Fibroblast of lung (primary cell): ENCODE data around the gene TGFBR3. TPM values are rescaled to one million over a fixed set of nuclear protein-coding genes. Genes with fewer than 3 reads are reported as not detected.

Experiments
- DNase-seq, 2 donors: peaks; one replicate each; pipeline versions ENCODE4 v3.0.0 to v3.0.0-alpha.2; 2010; ENCODE audit warnings: low read depth in 2 of 2
- H2AFZ ChIP-seq: 2 replicates; pipeline ENCODE4 v1.5.1; 2012; ENCODE audit warnings: low read length, control low read depth, inconsistent platforms
- H3K27ac ChIP-seq: 2 replicates; pipeline ENCODE4 v1.5.1; 2011; ENCODE audit warnings: low read length, control low read depth; ENCODE audit not compliant: insufficient read depth
- H3K27me3 ChIP-seq: 2 replicates; pipeline ENCODE4 v1.5.1; 2011; ENCODE audit warnings: mild to moderate bottlenecking, low read length; ENCODE audit not compliant: control insufficient read depth, insufficient read depth
- H3K36me3 ChIP-seq: 2 replicates; pipeline ENCODE4 v1.5.1; 2011; ENCODE audit warnings: low read length; ENCODE audit not compliant: control insufficient read depth, insufficient read depth
- H3K4me1 ChIP-seq: 2 replicates; pipeline ENCODE4 v1.5.1; 2011; ENCODE audit warnings: low read length; ENCODE audit not compliant: control insufficient read depth, insufficient read depth; ENCODE audit errors: extremely low read depth
- H3K4me2 ChIP-seq: 2 replicates; pipeline ENCODE4 v1.5.1; 2011; ENCODE audit warnings: low read length, control low read depth; ENCODE audit not compliant: insufficient read depth; ENCODE audit errors: extremely low read depth
- H3K4me3 ChIP-seq, 4 experiments: fragments of 200-600 bp in 1 of 4; sonication (generic) in 1 of 4; replicated peaks in 1 of 4; 2 replicates each; pipeline ENCODE4 v1.5.1; 2011 to 2016; ENCODE audit warnings: low read length in 4 of 4, low read depth in 3 of 4, mild to moderate bottlenecking in 3 of 4, control low read depth in 2 of 4, inconsistent platforms in 1 of 4, mixed read lengths in 1 of 4; ENCODE audit not compliant: insufficient read depth in 1 of 4; ENCODE audit errors: control extremely low read depth in 1 of 4
- H3K79me2 ChIP-seq: 2 replicates; pipeline ENCODE4 v1.5.1; 2012; ENCODE audit warnings: mild to moderate bottlenecking, low read length, inconsistent platforms; ENCODE audit not compliant: control insufficient read depth, insufficient read depth
- H3K9ac ChIP-seq: 2 replicates; pipeline ENCODE4 v1.5.1; 2011; ENCODE audit warnings: mild to moderate bottlenecking, low read length, control low read depth; ENCODE audit not compliant: insufficient read depth
- H3K9me3 ChIP-seq: 2 replicates; pipeline ENCODE4 v1.5.1; 2012; ENCODE audit warnings: low read depth, low read length; ENCODE audit not compliant: control insufficient read depth, insufficient read depth
- H4K20me1 ChIP-seq: 2 replicates; pipeline ENCODE4 v1.5.1; 2011; ENCODE audit warnings: low read length; ENCODE audit not compliant: control insufficient read depth, insufficient read depth; ENCODE audit errors: extremely low read depth
- CTCF ChIP-seq, 2 donors: IDR thresholded peaks in 1 of 2; conservative IDR thresholded peaks in 1 of 2; 1 replicate in 1 of 2; 2 replicates in 1 of 2; pipeline ENCODE4 v1.5.1; 2011 to 2012; ENCODE audit warnings: low read length in 2 of 2, control low read depth in 1 of 2, inconsistent platforms in 1 of 2, low read depth in 1 of 2, mild to moderate bottlenecking in 1 of 2
- EZH2 ChIP-seq: IDR thresholded peaks from 2 replicates; pipeline ENCODE4 v1.5.1; 2012; ENCODE audit warnings: low read length, control low read depth, mild to moderate bottlenecking; ENCODE audit errors: missing control alignments
- polyA plus RNA-seq, 2 donors: library from polyadenylated mRNA; depleted of rRNA in 1 of 2; stranded (reverse) in 1 of 2; unstranded in 1 of 2; fragments of >200 nt; gene quantifications; 2 replicates each; pipeline ENCODE4 v1.2.1, GENCODE V29; 2011 to 2012; ENCODE audit warnings: missing spikeins in 1 of 2
- total RNA-seq: library from RNA; depleted of rRNA; stranded (reverse); fragments of >200 nt; gene quantifications from 2 replicates; pipeline ENCODE4 v1.2.1, GENCODE V29; 2014

Gene TGFBR3
- total and polyA plus RNA-seq, 2 donors (not counting 1 experiment from before 2014, with no cell fraction given) = 68.3 to 98.1 TPM

- H3K27ac ChIP-seq = no peak overlapping the region
- peaks cover 5% of the 10 kb centered on the region for H3K4me1 ChIP-seq
- peaks cover 3% of the 10 kb centered on the region for H3K79me2 ChIP-seq
- no peak overlapping the region for H3K9ac ChIP-seq
- no peaks in the 10 kb centered on the region for H4K20me1 ChIP-seq
- no peak overlapping the region for H3K4me3 ChIP-seq
- no peak overlapping the region for H2AFZ ChIP-seq
- no peaks in the 10 kb centered on the region for H3K36me3 ChIP-seq
- no peaks in the 10 kb centered on the region for H3K27me3 ChIP-seq
- no peak overlapping the region for H3K4me2 ChIP-seq
- TF ChIP-seq CTCF (conservative IDR thresholded peaks at IDR 0.05 in 1 of 2, IDR thresholded peaks at IDR 0.05 in 1 of 2; ENCODE audit: low read depth in 1 of 2, low read length in 2 of 2) = no peak
- no peak for TF ChIP-seq EZH2
- no peaks in the 10 kb centered on the region for H3K9me3 ChIP-seq
- DNase-seq = no peak
Measured at GRCh38 chr1:91814448-91814847, 71.5 kb downstream of the TGFBR3 start.

- no peak overlapping the region for H2AFZ ChIP-seq
- no peak overlapping the region for H3K4me2 ChIP-seq
- no peak for DNase-seq
- no peak overlapping the region for H3K27ac ChIP-seq
- peaks cover 5% of the 10 kb centered on the region for H3K4me1 ChIP-seq
- H3K79me2 ChIP-seq = peaks cover 3% of the 10 kb centered on the region
- TF ChIP-seq EZH2 (no peak), CTCF (conservative IDR thresholded peaks at IDR 0.05 in 1 of 2, IDR thresholded peaks at IDR 0.05 in 1 of 2; ENCODE audit: low read depth in 1 of 2, low read length in 2 of 2) (no peak)
- no peaks in the 10 kb centered on the region for H3K9me3 ChIP-seq
- H3K36me3 ChIP-seq = no peaks in the 10 kb centered on the region
- no peak overlapping the region for H3K4me3 ChIP-seq
- no peaks in the 10 kb centered on the region for H3K27me3 ChIP-seq
- no peak overlapping the region for H3K9ac ChIP-seq
- H4K20me1 ChIP-seq = no peaks in the 10 kb centered on the region
Measured at GRCh38 chr1:91813813-91814212, 72.1 kb downstream of the TGFBR3 start.

GRCh38 chr1:91811363-91812025, 74.5 kb downstream of the TGFBR3 start:
- Histone ChIP-seq H3K36me3 (no peaks in the 10 kb centered on the region), H3K27ac (no peak overlapping the region), H3K79me2 (peaks cover 2% of the 10 kb centered on the region), H3K4me1 (peaks cover 11% of the 10 kb centered on the region), H4K20me1 (no peaks in the 10 kb centered on the region), H3K9ac (no peak overlapping the region), H3K4me3 (no peak overlapping the region), H3K27me3 (no peaks in the 10 kb centered on the region), H2AFZ (no peak overlapping the region), H3K9me3 (no peaks in the 10 kb centered on the region), H3K4me2 (no peak overlapping the region)
- no peak for DNase-seq
- TF ChIP-seq CTCF (conservative IDR thresholded peaks at IDR 0.05 in 1 of 2, IDR thresholded peaks at IDR 0.05 in 1 of 2; ENCODE audit: low read depth in 1 of 2, low read length in 2 of 2) = no peak
- TF ChIP-seq EZH2 = no peak
